Activated CD8-positive, alpha-beta memory T cell treated with anti-CD3 and anti-CD28 coated beads, Interleukin-2, amount 10 ng/mL, durations not matched to agents 7 days and 5 days (primary cell): Measurements from ENCODE around the gene GPD2. TPM values are rescaled to one million over a fixed set of nuclear protein-coding genes. Genes with fewer than 3 reads are reported as not detected.

ENCODE experiments used
- total RNA-seq, 2 experiments: library from RNA; stranded (reverse); gene quantifications; one replicate each; pipeline ENCODE4 v1.2.3, GENCODE V29; 2021

GPD2 gene
- total RNA-seq, 2 experiments from 2014 or later, result 23.6 to 26.1 TPM

Other genes starting within 250 kb of the GPD2 start
- 10 to 100 TPM in 1 of 2 experiments, 1 to 10 TPM in 1; 3.2 to 14.8 TPM for gene NR4A2, start 103.7 kb upstream of the GPD2 start, total RNA-seq